ENCODE measurements around the gene PCDH9.

Gene PCDH9

DNA sequence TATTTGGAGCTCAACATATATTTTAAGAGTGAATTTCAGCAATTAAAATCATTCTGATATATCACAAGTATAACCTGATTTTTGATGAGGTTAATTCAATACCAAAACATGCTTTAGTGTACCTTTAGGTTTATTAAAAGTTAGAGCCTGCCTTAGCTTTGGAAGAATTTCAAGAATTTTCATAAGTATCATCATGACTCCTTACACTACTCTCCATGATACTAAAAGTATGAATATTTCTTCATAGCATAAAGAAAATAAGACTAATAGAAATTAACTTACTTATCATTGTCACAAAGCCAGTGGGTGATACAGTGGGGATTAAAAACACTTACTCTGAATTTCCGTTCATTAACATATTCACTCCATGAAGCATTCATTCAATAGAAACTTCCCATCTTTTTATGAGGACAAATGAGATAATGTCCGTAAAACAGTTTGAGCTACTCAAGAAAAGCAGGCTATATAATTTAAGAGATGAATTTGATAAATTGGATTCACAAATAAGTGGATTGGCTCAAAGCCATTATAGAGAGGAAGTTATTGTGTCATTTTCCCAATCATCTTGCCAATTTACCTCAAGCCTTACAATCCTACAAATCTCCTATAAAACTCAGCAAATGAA, 214.0 kb downstream of the PCDH9 start:
- no peak for DNase-seq

- no peak for DNase-seq
Observed at GRCh38 chr13:67014399-67014798, 215.7 kb downstream of the PCDH9 start.

GRCh38 chr13:67013709-67014108, 216.4 kb downstream of the PCDH9 start:
- no peak for DNase-seq

DNA sequence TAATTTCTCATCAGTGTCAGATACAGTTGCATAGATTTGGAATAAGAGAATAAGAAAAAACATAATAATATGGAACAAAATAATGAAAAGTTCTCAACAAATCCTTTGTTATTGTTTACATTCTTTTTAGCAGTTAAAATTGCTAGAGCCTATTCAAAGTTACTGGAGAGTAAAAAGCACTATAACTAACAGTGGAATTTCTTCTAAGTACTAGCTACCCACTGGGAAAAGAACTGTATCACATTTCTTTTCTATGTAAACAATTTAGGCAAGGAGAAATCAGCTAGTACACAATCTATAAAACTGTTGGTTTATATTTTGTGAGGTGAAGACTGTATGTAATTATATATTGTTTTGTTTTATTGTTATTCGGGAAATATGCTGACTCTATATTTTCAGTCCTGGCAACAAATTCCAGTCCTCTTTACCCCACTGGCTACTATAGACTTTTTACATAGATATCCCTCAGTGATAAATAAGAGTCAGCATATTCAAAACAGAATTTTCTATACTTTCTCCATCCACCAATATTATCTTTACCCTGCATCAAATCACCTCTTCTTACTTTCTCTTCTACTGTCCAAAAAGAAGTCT, 222.0 kb downstream of the PCDH9 start:
- no peak for DNase-seq

GRCh38 chr13:67004511-67004910, 225.6 kb downstream of the PCDH9 start:
- DNase-seq, result no peak

GRCh38 chr13:67003743-67004142, 226.4 kb downstream of the PCDH9 start:
- no peak for DNase-seq

GRCh38 chr13:67001363-67001762, 228.8 kb downstream of the PCDH9 start:
- no peak for DNase-seq

DNA sequence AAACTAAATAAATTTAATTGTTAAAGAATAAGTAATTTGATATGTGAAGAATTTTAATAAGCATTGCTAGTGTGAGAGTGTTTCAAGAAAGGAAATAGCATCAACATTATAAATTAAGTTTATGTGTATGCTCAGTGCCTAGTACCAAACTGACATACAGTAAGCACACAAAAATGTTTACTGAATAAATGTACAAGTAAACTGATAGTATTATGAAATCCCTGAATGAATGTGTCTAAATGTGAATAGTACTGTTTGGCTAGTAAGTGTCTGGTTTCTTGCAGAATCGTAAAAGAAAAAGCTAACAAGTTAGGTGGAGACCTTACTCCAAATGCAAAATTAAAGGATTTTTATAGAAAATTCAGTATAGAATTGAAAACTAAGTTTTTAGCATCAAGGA, 233.6 kb downstream of the PCDH9 start:
- no peak for DNase-seq

GRCh38 chr13:66995203-66995611, 234.9 kb downstream of the PCDH9 start:
- no peak for DNase-seq

- DNase-seq, result no peak
Observed at GRCh38 chr13:66994517-66995202, 235.5 kb downstream of the PCDH9 start.

DNA sequence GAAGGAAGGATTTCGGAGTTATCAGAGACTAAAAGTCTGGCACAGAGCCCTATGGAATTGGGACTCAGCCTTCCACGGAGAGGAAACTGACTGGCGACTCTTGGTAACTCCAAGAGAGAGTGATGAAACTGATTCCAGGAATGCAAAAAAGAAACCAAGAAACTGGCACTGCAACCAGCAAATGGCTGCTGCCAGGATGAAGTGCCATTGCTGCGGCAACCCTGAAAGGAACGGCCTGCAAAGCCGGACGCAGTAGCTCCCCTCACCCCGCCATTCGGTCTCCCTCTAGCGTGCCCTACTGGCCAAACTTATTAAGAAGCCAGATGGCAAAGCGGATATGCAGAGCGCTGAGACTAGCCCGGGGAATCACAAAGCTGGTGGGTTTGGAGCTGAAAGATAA, 236.0 kb downstream of the PCDH9 start:
- DNase-seq, result no peak

DNA sequence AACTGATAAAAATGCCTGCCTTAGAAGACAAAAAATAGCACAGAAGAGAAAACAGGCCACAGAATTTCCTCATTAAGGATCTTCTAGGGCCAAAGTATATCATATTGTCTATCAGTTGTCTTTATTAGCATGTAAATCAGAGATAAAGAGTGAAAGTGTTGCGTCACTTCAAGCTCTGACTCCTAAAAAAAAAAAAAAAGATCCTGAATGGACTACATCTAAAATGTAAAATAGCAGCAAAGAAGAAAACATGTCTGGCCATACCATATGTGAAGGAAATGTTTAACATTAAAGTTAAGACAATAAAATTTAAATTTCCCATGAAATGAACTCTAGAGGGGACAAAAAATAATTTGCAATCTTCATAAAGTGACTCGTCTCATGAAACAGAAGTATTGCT, 237.4 kb downstream of the PCDH9 start:
- no peak for DNase-seq

- no peak for DNase-seq
Observed at GRCh38 chr13:66992183-66992582, 238.0 kb downstream of the PCDH9 start.

DNA sequence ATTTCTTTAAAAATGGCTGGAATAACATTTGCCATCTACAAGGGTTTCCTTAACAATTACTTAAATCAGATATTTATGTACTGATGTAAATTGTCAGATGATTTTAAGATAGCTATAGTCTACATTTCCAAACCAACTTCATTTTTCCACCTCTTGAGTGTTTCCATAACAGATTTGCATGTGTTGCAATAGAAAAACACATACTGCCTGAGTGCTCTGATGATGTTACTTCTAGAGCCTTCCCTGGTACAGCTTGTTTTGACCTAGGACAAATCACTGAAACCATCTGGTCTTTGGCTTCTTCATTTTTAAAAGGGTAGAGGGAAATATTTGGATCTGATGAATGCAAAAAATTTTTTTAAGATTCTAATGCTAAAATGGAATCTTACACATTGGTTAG, 245.9 kb downstream of the PCDH9 start:
- DNase-seq, result no peak

- no peak for DNase-seq
Observed at GRCh38 chr13:66981912-66982311, 248.2 kb downstream of the PCDH9 start.

DNA sequence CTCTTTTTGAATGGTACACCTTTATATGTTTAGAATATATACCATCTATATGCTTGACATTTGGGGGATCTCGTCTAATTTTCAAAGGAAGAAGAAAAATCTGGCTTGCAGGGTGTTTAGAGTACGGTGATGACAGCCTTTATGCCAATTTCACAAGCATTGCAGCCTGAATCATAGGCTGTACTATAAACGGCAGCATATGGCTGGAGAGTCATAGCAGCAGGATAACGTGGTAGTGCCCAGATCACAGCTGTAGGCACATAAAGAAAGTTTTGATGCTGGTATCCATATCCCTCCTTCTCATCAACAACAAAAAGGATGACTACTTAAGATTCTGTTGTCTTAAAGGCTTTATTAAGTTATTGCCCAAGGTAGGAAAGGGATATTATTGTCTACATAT, 253.0 kb downstream of the PCDH9 start:
- no peak for DNase-seq

DNA sequence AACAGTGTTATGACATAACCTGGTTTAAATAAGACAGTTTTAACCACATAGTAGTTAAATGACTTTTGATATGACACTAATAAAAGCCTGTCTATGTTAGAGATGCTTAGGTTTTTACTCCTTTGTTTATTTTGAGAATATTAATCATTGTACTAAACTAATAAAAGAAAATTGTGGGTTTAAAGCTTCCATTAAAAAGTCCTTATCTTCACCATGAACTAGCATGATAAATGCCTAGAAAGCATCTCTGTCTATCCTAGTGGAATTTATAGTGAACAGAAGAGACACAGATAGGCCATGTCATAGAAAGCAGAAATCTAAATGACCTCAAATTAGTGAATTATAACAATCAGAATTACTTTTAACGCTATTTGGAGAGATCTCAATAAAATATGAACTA, 255.2 kb downstream of the PCDH9 start:
- DNase-seq, result no peak

DNA sequence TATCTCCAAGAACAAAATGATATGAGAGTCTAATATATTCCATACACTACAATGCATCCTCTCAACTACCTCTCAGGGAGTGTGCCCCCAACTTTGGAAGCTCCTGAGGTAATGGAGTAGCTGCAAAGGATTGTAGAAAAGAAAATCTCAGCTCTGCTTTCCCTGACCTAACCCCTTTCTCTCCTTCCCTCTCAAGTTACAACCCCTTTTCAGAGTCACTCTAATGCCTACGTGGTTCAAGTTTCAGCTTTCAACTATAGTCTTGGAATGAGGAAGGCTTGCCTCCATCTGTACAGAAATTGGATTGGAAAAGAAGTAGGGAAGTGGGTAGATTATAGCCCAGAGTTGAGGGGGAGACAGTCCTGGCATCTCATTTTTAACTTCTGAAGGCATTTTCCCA, 256.0 kb downstream of the PCDH9 start:
- DNase-seq, result no peak

DNA sequence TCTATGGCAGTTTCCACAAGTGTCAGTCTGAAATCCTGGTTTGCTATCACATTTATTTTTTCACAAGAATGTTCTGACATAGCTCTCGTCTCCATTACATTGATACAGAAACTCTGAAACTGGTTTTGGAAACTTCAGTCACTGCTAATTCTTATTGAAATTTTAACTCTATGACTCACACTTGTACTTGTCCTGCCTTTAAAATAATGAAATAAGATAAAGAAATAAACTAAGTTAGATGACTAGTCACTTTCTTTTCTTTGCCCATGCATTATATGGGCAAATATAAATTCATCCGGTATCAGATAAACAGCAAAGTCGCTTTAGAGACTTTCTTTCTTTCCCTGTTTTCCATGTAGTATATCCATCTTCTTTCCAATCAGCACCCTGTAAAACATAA, 257.5 kb downstream of the PCDH9 start:
- no peak for DNase-seq

GRCh38 chr13:66971004-66971403, 259.1 kb downstream of the PCDH9 start:
- no peak for DNase-seq

- DNase-seq, result no peak
Observed at GRCh38 chr13:66969291-66969690, 260.8 kb downstream of the PCDH9 start.

- DNase-seq, result no peak
Observed at GRCh38 chr13:66967811-66968597, 262.1 kb downstream of the PCDH9 start.

DNA sequence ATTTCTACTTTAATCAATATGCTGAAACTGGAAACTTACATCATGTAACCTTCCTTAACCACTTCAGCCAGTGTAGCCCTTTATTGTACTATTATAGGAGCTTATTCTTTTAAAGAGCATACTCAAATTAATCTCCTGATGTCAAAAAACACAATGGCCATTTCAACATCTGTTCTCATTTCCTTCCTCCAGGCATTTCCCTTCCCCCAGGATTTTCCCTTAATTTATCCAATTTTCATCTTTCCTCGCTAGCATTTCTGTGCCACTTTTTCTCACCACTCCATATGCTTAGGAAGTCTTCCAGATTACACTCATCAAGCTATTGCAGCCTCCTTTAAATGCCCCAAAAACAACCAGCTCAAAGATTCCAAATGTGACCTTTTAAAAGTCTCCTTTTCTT, 265.0 kb downstream of the PCDH9 start:
- DNase-seq, result no peak

DNA sequence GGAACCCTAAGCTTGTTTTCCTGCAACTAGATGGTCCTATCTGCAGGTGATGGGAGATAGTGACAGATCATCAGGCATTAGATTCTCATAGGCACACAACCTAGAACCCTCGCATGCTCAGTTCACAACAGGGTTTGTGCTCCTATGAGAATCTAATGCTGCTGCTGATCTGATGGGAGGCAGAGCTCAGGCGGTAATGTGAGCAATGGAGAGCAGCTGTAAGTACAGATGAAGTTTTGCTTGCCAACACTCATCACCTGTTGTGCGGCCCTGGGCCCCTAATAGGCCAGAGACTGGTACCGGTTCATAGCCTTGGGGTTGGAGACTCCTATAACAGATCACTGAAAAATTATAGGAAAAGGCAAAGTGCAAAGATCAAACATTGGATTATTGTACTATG, 267.2 kb downstream of the PCDH9 start:
- no peak for DNase-seq
